Suppressor macrophage treated with lipopolysaccharide for 1 hour (primary cell): ENCODE measurements around the gene EFNA5.
A peak's percentile ranks its signal among the peaks of the same experiment; 100 is the strongest.

Source experiments
- DNase-seq, 3 donors: peaks; one replicate each; pipeline ENCODE4 v3.0.0-alpha.2; 2020 to 2022

The EFNA5 gene

DNA sequence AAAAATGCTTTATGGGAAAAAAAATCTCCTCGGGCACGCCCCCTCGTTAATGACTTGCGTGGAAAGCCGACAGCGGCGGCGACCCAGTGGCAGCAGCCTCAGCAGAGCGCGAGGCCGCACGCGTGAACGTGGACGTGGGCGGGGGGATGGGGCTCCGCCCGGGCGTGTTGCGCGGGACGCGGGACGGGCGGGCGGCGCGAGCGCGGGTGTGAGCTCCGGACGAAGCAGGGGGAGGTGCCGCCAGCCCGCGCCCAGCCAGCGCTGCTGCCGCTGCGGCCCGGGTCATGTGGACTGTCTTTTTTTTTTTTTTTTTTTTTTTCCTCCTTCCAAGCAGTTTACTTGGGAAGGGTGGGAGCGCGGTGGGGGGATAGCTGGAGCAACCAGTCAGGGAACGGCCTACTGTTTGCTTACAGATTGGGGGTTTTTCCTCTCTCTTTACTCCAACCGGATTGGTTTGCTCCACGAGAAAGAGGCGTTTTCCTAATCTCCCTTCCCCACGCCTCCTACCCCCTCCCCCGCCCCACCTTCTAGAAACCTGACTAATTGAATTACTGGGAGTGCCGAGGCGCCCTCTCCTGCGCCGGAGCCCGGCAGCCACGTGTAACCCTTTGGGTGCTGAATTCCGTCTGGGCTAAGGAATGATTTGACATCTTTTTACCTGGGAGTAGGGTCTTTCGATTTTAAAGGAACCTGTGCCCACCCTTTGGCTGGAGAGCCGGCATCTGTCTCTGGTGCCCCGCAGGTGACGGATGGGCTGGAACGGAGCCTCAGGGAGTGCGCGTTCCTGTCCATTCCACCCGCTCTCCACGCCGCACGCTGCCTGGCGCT is 1.7 kb upstream of the EFNA5 start:
- DNase-seq: peak; percentile 19 to 48 (median 27)

DNA sequence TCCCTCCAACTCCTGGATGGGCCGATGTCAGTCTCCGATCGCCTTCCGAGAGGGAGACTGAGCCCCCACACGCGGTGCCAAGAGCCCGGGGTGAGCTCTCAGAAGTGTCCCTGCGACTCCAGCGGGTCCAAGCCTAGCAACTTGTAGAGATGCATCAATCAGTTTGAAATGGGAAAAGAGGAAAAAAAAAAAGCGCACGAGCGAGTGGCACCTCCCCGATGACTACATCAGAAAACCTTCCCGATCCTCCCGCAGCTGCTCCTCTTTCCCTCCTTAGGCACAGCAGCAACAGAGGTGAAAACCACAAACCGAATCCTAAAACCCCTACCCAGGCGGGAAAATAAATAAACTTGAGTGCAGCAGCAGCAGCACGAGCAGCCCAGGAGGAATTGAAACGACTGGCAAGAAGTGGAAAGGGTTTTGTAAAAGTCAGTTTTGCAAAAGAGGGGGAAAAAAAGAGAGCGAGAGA is 1.0 kb upstream of the EFNA5 start:
- no peak for DNase-seq

DNA sequence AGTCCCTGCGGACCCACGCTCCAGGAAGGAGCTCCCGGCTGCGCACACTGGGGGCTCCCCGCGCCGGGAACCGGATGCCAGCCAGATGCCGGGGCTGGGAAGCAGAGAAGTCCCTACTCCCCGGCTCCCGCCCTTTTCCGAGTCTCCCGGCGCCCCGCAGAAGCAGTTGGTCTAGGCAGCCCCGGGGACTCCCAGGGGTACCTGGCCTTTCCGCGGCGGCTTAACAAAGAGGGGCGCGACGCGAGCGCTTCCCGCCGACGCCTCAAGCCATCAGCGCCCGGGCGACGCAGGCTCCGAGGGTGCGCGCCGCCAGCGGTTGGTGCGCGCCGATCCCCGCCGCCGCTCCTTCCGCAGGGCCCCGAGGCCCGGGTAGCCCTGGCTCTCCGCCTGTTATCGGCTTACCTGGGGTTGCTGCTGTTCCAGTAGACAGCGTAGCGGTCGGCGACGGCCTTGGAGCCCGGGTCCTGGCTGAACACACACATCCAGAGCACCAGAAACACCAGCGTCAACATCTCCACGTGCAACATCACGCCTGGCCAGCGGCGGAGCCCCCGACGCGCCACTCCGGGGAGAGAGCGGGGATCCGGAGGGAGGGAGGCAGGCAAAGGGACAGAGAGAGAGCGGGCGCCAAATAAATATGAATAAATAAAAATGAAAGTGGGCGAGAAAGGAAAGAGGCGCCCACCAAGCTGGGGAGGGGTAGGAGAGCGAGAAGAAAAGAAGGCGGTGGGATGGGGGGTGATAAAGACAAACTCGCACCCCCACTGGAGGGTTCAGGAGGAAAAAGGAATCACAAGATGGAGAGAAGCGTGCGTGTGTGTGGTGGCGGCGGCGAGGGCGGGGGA is 428 bp downstream of the EFNA5 start:
- peak in 2 of 3 donors; percentile 2 to 34 for DNase-seq

DNA sequence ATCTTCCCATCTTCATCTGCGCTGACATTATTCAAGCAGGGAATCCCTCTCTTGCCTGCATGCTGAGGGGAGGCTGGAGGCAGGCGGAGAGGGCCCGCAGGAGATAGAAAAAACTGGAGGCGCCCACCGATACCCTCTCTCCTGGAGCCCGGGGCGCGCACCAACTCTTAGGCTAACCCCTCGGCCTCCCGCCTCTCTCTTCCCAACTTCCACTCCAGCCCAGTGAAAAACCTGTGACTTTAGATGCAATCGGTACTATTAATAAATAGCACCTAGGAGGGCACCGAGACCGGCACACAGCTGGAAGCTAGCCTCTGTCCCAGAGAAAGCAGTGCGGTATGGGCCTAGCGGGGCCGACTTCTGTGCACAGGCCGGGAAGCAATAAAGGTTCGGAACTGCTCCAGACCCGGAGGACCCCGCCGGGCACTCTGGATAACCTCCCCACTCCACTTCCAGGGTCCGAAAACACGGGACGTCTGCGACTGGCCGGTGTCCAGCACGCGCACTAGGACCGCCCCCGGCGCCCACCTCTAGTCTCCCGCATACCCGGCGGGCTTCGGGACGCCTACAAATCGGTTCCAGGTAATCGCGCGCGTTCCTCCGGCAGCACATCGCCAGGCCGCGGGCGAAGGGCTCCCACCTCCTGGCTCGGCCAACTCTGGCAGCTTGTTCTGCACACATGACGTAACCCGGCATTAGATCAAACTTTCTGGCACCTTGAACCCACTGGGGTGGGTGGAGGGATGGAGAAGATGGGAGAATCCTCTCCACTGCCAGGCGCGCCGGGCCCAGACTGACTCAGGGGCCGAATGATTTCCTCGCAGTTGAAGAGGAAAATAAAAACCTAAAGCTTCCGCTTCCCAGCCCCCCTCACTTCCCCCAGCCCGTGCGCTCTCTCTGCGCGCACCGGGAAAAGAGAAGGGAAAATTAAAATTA is 1.4 kb downstream of the EFNA5 start:
- DNase-seq: peak in 2 of 3 donors; percentile 4 to 6

DNA sequence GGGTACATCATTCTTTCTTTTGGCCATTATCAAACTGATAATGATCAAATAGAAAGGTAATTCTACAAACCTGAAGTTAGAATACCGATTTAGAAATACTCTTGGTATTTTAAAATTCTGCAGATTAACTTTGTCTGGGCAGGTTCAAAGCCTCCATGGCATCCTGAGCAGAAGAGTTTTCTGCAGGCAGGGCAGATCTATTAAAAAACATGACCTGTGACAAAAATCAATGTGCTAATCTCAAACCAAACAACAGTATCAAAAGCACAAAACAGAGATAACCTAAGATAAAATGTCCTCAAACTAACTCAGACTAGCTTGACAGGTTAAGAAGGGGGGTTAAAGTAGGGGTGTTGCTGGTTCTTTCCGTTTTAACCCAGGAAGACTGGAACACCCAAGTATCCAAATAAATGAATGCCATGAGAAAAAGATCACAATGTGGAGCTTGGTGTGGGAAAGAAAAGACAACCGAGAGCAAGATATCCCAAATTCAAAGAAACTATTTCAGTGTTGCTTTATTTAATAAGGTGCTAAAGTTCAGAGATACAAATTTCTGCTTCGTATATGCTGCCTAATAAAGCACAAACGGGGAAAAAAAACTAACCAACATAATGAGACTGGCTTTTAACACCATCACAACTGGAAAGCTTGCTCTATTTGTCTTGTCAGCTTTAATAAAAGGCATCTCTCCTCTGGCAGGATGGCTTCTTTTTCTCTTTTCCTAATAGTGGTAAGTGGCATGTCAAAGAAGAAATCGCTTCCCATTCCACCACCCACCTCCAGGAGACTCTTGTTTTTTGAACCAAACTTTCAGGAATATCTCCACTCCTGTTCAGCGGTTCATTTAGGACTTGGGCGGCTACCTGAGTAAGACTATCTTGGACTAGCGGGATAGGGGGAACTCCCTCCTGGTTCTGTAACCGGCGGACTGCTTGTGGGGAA is 2.3 kb downstream of the EFNA5 start:
- DNase-seq: no peak

DNA sequence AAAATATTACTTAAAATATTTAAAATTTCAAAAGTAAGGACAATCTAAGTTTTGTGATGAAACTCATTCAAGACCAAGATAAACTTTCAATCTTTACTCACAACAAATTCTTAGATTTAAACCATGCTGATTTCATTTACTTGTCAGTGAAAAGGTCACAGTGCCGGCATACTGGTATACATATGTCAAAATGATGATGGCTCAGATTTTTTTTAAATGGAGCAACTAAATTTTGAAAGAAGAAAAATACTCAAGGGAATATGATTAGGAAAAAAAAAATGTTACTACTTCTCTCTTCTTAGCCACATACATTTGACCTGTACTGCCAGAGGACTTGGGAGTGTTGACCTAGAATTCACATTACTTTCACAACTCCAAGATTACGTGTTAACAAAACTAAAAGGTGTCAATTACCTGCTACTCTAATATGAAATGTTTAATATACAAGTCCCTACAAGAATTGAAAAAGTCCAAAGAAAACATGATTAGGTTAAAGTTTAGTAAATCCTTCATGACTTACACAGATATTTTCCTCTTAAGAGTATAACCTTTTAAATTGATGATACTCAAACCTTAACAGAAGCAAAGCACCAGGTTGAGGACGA is 4.6 kb downstream of the EFNA5 start:
- no peak for DNase-seq

DNA sequence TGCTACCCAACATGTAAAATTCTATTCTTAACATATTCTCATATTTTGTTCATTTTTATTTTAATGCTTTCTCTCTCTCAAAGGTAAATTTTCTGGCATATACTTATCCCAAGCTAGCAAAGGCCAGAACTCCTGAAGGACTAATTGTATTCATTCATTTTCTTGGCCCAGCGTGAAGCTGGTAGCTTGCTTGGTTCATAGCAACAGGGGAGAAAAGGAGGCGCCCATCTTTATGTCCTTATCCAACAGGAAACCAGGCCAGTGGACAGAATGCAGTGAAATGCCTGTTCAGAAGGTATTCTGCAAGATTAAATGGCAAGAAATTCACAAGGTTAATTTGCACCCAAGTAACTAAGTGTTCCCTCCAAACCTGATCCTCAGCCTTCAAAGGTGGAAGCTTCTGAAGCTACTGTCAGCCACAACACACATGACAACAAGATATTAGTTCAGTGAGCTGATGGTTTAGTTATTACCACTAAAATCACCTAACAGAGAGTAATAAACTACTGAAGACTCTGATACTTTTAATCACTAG is 5.6 kb downstream of the EFNA5 start:
- no peak for DNase-seq

DNA sequence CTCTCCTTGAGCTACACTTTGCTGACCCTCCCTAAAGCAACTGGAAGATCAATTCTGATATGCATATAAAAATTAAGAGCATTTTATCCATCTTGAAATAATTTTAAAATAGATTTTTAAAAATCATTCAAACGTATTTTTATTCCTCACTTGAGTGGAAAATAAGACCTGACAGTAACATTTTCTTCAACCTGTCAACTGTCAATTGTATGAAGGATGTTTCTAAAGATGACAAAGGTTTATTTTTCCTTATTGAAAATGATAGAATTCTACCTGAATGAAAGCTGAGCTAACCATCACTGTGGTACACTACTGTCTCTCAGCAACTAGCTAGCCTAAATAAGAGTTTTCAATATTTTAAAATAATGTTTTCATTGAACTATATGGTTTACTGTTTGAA is 7.0 kb downstream of the EFNA5 start:
- no peak for DNase-seq

DNA sequence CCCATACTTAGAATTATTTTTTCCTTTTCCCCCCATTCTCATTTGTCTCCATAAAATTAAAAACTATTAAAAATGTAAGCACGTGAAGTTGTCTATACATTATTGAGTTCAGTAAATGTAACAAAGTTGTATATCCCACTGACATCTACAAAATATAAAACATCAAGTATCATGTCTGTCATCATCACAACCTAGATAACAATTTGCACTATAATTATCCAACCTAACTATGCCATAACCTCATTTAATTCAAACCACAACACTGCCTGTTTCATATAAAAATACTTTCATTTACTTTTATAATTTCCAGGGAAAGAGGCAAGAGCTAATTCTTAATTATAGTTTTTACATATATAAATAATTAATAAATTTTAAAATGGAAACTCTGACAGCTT is 9.1 kb downstream of the EFNA5 start:
- no peak for DNase-seq

DNA sequence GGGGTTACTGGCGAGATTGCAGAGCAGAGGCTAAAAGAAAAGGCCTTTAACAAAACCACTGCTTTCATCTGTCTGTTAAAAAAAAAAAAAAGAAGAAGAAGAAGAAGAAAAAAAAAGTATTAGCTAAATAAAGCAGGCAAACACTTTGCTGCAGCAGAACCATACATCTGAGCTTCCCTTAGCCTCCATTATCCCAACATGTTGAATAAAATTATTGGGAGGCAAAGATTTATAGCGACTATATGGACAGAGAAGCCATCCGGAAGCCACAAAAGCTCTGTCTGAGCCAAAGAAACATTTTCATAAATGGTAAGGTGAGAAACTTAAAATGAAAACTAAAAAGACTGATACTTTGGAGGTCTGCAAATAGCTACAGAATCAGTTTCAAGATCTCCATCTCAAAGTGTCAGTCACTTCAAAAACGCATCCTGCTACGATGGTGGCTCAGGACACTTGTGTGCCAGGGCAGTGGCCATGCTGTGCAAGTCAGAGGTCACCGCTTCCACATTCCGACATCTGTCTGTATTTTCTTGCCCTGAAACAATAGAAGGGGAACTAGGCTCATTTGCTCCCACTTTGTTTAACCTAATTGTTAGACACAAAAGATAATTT is 9.6 kb downstream of the EFNA5 start:
- no peak for DNase-seq

DNA sequence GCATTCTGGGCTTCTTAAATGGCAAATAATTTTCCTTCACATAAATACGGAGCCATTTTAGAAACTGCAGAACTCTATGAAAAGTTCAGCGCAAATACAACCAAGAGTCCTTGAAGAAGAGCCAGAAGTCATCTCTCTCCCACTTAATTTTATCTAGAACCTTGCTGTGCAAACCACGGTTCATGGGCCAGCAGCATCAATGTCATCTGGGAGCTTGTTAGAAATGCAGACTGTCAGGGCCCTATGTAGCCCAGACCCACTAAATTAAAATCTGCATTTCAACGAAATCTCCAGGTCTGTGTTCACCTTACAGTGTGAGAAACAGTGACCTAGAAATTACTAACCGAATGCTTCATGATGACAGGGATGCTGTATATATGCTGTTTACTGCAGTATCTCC is 12.2 kb downstream of the EFNA5 start:
- DNase-seq: no peak

DNA sequence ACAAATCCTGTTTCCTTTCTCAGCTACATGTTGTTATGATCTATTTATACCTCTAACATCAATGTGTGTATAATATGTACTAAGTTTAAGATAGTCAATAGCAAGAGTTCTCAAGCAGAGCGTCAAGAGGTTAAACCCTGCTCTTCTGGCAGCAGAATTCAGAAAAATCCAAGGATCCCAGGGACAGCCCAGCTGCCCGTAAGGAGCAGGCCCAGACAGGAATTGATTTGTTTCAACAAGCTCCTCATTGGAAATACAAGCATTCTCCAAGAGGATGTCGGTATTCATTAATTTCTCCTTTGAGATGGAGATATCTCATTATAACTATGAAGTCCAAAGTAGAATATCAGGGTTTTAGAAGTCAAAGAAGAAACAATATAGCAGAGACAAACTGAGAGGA is 14.9 kb downstream of the EFNA5 start:
- DNase-seq: no peak

DNA sequence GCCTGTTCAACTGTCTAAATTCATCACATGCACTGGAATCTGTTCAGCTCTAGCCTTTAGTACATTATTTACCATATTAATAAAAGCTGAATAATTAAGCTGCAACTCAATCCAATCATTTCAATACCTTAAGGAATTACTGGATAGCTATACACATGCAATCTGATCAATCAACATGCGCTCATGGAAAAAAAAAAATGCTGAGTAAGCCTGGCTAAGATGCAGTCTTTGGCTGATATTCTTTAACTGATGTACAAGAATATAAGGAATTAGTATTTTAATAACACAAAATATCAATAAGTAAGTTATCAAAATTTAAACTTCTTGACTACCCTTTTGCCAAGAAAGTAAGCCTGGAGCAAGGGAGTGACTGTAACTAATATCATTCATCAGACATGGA is 15.9 kb downstream of the EFNA5 start:
- DNase-seq: no peak

DNA sequence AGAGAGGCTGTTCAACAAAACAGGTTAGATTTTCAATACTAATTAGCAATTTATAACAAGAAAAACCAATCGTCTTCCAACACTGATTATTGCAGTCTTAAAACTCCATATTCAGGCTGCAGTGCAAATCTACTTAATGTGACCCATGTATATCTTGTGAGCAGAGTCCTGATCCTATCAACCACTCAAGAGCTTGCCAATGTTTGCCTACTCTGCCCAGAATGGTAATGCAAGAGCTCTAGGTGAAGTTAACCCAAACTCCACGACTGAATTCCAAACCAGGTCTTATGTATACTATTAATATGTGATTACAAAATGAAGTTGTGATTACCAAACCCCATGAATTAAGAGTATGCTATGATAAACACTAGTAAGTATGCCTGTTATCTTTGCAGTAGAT is 17.1 kb downstream of the EFNA5 start:
- no peak for DNase-seq

DNA sequence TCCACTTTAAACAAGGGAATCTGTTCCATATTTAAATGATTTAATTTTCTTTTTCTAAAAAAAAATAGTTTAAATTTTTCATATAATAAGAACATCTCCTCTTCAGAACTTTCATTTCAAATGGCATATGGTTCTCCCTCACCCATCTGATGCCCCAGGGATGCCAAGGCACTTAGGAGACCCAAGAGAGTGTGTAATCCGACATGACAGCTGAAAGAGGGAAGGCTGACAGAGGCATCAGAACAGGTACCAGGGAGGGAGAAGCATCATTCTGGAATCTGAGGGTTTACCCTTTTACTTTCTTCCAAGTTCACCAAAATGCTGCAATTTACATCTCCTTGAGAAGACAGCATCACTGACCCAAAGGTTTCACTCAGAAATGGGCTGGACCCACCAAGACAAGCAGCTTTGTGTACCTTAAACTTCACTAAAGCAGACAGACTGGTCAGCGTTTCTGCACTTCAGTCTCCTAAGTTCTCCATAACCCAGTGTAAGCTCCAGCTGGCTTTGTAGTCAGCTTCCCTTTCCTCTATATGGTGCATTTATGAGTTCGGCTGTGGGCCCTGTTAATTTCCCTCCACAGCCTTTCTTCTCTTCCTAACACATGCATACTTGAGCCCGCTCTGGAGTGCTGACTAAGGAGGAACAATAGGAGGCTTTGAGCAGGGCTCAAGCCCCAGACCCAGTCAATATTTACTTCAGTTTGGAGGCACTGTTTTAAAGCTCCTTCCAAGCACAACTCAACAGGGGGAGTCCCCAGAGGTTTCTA is 17.7 kb downstream of the EFNA5 start:
- no peak for DNase-seq

DNA sequence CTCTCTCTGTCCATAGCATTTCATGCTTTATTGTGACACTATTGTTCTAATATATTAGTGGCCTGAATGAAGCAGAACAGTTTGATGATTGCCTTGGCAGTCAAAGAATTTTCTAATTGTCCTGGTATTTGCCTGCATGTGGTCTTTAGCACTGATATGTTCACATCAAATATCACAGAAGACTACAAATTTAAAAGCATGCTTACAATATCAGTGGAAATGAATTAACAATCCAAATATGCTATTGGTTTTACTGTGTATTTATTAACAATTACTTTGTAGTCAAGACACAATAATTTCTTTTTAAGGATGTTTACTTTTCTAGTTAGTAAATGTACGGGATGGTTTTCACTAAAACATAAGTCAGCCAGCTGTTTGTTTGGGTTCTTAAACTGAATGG is 18.3 kb downstream of the EFNA5 start:
- DNase-seq: no peak

DNA sequence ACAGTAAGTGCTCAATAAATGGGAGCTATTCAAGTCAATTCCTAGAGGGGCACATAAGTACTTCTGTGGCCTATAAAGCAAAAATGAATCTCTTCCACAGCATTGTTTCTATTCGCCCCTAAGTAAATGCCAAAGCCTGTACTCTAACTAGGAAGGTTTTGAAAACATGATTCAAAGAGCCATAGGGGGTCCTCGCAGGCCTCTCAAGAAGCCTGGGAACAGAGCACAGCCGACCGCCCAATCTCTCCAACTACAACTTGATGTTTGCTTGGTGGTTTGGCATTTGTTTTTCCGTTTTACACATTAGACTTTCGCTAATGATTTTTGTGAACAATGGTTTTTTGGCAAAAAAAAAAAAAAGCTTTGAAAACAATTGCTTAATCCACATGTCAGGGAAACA is 19.4 kb downstream of the EFNA5 start:
- no peak for DNase-seq

DNA sequence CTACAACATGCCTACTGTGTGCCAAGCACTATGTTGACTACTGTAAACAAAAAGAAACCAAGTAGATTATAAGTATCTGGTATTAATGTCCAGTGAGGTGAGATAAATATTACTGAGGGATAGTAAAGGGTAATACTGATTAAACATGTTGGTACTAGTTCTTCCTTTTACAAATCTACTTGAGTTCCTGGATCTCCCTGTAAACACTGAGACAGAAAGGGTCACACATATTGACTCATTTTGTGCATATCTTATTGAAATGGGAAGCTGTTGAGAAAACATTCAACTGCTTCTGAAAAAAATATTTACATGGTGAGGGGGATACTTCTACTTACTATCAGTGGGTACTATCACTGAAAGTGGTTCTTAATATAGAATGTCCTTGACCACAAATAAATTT is 24.3 kb downstream of the EFNA5 start:
- no peak for DNase-seq

DNA sequence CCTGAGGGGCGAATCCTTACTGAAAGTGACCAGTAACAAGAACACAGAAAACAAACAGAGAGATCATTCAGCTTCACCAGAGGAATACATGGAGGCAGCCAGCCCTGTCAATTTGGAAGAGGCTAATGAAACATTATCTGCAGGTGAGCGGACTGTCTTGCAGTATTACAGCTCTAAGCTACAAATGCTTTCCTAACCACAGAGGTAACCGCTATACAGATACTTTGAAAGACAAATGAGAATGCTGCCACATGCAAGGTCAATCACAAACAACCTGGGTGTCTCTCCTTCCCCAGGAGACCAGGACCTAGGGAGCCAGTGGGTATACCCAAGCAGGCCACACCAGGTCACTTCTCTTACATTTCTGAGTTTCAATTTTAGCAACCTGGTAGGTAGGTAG is 30.2 kb downstream of the EFNA5 start:
- DNase-seq: no peak

DNA sequence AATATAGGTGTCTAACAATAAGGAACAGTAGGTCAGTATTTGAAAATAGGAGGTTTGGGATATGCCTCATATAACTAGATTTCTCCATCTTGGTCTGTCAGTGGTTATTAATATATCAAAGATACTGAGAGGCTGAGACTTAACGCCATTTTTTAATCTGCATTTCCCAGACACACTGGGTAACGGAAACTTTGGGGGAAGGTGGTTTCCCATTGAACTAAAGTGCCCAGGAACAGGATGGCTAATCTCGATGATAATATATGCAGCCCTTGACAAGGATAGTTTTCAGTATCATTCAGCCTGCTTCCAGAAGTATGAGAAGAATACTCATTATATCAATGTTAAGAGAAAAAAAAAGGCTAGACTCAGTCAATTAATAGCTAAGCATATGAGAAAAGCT is 30.7 kb downstream of the EFNA5 start:
- DNase-seq: no peak
